Pericardium fibroblast (primary cell): ENCODE results near the gene TMEM143. TPM values are rescaled to one million over a fixed set of nuclear protein-coding genes. Genes with fewer than 3 reads are reported as not detected.

Experiments used
- total RNA-seq: library from RNA; depleted of rRNA; stranded (reverse); fragments of >200 nt; gene quantifications from 2 replicates; pipeline ENCODE4 v1.2.3, GENCODE V29; 2015

Gene TMEM143
- total RNA-seq, result 3.7 and 20.3 TPM in 2 replicates

DNA sequence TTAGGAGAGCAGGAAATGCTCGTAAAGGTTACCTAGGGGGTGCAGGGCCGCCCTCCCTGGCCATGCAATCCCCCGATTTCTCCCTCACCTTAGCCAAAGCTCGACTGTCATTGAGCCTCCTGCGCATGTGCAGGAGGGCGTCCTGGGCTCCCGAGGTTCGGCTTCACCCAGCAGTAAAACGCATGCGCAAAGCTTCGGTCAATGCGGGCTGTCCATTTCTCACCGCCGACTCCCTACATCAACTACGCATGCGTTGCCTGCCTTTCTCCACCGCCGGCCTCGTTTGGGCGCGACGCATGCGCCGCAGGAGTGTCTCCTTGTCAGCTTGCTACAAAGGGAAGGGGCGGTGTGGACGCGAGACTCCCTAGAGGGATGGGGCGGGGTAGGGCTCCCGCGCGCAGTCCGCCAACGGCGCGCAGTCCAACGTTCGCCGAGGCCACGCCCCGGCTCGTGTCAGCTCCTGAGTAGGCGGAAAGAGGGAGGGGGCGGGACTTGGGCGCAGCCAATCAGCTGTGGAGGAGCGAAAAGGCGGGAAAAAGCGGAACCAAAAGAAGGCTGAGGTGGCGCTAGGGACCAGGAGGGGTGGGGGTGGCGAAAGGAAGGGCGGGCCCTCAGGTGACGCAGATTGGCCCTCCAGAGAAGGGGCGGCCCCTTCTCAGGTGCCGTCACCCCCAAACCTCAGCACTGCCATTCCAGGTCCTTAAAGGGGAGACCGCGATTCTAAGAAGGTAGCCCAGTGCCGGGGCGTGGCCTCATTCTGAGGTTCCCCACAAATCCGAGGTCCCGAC is at the start of gene TMEM143, which contains the start of gene SYNGR4:
TMEM143 (minus strand) TSS at position 131 of the 788 bp plus-strand sequence; CDS start at position 111, 20 bp downstream.
SYNGR4 (plus strand) TSS at position 558 of the 788 bp plus-strand sequence. CDS start 1,476 bp downstream, outside the sequence.

GRCh38 chr19:48393559-48394330 is 30.0 kb upstream of the TMEM143 start, which contains the start of gene GRIN2D:
GRIN2D (plus strand) TSS chr19:48393668; CDS start chr19:48398393, 4,725 bp downstream.

GRCh38 chr19:48391100-48392005 is 27.6 kb upstream of the TMEM143 start, which contains the start of gene KDELR1:
KDELR1 (minus strand) TSS chr19:48391551; CDS start chr19:48391358, 193 bp downstream.

DNA sequence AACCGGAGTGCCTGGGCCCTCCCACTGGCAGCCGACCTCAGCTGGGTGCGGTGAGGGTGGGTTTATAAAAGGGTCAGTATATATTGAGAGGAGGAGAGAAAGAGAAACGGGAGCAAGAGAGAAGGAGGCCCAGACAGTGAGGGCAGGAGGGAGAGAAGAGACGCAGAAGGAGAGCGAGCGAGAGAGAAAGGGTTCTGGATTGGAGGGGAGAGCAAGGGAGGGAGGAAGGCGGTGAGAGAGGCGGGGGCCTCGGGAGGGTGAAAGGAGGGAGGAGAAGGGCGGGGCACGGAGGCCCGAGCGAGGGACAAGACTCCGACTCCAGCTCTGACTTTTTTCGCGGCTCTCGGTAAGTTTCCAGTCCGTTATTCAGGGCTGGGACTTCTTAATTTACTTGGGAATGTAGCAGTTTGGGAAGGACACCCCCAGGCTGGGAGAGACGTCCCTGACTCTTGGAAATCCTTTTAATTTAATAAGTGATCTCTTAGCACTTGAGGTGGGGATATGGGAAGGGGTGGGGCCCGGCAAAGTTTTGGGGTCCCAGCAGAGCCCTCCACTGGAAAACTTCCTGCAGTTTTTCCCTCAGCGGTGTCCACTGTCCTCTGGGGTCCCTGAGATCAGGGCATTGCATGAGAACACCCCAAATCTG is 38.4 kb downstream of the TMEM143 start, which contains the start of gene EMP3:
EMP3 (plus strand) TSS at position 288 of the 646 bp plus-strand sequence. CDS start 1,293 bp downstream, outside the sequence.

Other genes starting within 250 kb of the TMEM143 start
- gene LIG1, start 193.6 kb downstream of the TMEM143 start, total RNA-seq, result 4.8 and 7.7 TPM in 2 replicates
- gene ZSWIM9, start 193.3 kb downstream of the TMEM143 start, total RNA-seq, result 0.82 and 1.5 TPM in 2 replicates
- 6.4 and 7.8 TPM in 2 replicates for gene CARD8, start 108.0 kb downstream of the TMEM143 start, total RNA-seq
- gene ZNF114, start 93.9 kb downstream of the TMEM143 start, total RNA-seq, result 0.12 TPM in 1 of 2 replicates, not detected in the other
- gene EMP3, start 38.4 kb downstream of the TMEM143 start, total RNA-seq, result 125 and 282 TPM in 2 replicates
- not detected in 2 replicates for gene SYNGR4, start 427 bp upstream of the TMEM143 start, total RNA-seq
- gene KDELR1, start 27.6 kb upstream of the TMEM143 start, total RNA-seq, result 222 and 228 TPM in 2 replicates
- 1.4 and 5.0 TPM in 2 replicates for gene GRIN2D, start 29.7 kb upstream of the TMEM143 start, total RNA-seq
- 17.7 and 23.2 TPM in 2 replicates for gene GRWD1, start 82.0 kb upstream of the TMEM143 start, total RNA-seq
- 0.35 and 1.8 TPM in 2 replicates for gene KCNJ14, start 91.6 kb upstream of the TMEM143 start, total RNA-seq
- 28.1 and 37.5 TPM in 2 replicates for gene CYTH2, start 105.4 kb upstream of the TMEM143 start, total RNA-seq
- gene LMTK3, start 147.9 kb upstream of the TMEM143 start, total RNA-seq, result not detected in 2 replicates
- 0.23 TPM in 1 of 2 replicates, not detected in the other for gene SULT2B1, start 188.2 kb upstream of the TMEM143 start, total RNA-seq
- gene SPACA4, start 242.8 kb upstream of the TMEM143 start, total RNA-seq, result not detected in 2 replicates